Bronchial epithelial cell (primary cell): ENCODE results near the gene ABHD18. TPM values are rescaled to one million over a fixed set of nuclear protein-coding genes. Genes with fewer than 3 reads are reported as not detected.

ENCODE experiments used
- total RNA-seq: library from RNA; depleted of rRNA; stranded (reverse); fragments of >200 nt; gene quantifications from 2 replicates; pipeline ENCODE4 v1.2.1, GENCODE V29; 2014

Gene ABHD18
- total RNA-seq, 1 donor from 2014 or later: 7.1 TPM

Other genes starting within 250 kb of the ABHD18 start
- gene SLC25A31, start 235.0 kb upstream of the ABHD18 start, total RNA-seq: not detected in 2 replicates
- 12.4 and 20.1 TPM in 2 replicates for gene HSPA4L, start 183.1 kb upstream of the ABHD18 start, total RNA-seq
- gene PLK4, start 84.5 kb upstream of the ABHD18 start, total RNA-seq: 0.53 and 1.7 TPM in 2 replicates
- 12.3 and 13.7 TPM in 2 replicates for gene MFSD8, start 233 bp upstream of the ABHD18 start, total RNA-seq
- 52.6 and 57.9 TPM in 2 replicates for gene LARP1B, start 95.9 kb downstream of the ABHD18 start, total RNA-seq